ENCODE data around the gene CEBPG.

Gene CEBPG

DNA sequence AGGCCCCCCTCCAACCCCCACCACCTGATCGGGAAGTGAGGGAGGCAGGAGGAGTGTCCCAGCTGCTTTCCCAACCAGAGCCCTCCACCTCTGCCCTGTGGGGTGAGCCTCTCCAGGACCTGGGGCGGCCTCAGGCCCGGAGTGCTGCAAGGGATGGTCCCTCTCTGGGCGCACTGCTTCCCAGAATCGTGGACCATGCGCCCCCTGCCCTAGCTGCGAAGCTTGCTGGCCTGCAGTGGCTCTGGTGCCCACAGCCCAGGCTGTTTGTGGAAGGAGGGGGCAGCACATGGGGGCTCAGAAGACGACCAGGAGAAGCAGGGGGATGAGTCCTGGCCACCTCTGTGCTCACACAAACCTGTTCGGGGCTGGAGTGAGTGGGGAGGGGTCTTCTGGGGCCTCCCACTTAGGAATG is 33.6 kb downstream of the CEBPG start:
- no peak for DNase-seq (ENCODE audit: low spot score)

DNA sequence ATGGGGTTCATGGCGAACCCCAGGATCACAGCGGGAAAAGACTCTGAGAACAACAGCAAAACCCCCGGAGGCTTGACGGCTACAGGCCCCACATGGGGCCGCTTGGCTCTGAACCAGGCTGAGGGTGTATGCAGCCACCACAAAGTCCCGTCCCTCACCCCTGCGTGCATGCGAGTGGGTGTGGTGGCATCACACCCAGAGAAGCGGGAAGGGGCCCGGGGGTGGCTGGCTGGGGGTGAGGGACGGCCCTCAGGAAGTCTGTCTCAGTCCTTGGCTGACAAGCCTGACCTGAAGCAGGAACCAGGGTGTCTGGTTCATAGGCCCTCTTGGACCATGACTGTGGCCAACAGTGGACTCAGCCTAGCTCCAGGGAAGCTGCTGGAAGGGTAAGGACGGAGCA is 34.2 kb downstream of the CEBPG start:
- DNase-seq (ENCODE audit: low spot score) = no peak

DNA sequence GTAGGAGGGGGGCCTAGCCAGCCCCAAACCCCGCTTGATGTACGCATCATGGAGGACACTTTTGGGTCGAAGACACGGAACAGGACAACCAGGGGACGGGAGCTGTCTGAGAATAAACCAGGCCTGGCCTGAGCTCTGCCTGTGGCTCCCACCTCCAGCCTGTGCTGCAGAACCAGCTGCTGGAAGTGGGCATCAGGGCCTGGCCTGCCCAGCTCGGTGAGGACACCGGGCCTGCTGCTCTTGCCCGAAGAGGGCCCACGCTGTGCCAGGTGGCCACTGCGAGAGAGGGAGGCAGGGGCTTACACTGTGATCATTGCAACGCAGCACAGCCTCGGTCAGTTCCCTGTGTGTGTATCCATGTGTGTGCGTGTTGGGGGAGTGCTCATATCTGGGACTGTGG is 34.6 kb downstream of the CEBPG start:
- no peak for DNase-seq (ENCODE audit: low spot score)

DNA sequence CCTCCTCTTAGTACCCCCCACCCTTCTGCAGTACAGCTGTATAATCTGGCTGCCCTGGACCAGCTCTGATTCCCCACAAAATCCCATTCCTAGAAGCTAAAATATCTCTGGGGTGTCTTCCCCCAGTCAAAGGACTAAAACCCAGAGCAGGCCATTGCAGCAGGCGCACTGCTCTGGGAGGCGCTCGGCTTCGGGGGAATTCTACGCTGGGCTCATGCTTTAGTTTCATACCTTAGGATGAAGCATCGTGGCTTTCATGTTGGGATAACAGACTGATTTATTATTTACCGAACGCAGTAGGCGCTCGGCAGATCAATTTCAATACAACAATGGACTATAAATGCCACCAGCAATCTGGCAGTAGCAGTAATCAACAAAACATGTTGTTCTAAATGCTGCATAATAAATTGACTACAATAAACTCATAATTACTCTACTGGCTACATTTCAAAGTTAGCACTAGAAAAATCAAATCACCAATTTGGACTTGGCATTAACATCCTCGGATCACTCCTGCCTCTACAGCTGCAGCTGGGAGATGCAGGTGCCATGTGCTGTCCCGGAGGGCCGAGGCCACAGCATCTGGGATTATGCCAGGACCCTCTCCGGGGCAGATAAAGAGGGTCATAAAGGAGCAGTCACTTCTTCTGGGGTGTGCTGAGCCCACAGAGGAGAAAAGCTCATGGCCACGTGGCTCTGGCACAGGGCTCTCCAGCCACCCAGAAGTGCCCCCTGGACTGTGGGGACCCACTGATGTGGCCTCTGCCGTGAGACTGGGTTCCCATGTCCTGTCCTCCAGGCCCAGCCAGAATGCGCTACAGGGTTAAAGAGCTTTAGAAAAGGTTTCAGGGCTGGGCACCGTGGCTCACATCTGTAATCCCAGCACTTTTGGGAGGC is 35.3 kb downstream of the CEBPG start:
- DNase-seq (ENCODE audit: low spot score) = no peak

DNA sequence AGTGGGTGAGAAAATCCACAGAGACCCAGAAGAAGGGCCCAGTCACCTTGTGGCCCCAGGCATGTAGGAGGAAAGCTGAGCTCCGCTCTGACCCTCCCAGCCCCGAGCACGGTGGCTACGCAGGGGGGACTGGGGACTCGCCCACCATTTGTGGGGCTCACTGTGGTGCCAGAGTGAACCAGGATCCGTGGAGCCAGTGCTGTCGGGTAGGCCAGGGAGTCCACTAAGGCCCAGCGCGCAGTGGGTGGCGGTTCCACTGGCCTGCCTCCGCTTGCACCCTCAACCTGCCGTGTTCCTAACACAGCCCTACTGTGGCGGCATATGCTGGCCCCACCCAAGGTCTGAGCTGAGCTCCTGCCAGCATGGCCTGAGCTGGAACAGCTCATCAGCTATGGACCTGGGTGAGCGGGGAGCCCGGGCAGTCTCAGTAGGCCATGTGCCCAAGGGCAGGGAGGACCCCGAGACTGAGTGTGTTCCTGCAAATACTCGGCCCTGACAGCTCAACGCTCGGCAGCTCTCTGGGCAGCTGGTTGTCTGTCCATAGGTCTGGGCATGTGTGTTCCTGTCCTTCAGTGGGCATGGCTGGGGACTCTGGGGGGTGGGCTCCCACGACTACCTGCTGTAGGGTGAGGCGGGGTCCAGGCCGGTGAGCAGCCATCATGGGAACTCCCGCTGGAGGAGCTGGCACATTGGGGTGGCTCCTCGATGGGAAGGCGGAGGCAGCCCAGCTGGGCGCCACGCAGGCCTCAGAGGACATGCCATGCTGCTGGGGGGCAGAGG is 36.6 kb downstream of the CEBPG start:
- DNase-seq (ENCODE audit: low spot score) = no peak

DNA sequence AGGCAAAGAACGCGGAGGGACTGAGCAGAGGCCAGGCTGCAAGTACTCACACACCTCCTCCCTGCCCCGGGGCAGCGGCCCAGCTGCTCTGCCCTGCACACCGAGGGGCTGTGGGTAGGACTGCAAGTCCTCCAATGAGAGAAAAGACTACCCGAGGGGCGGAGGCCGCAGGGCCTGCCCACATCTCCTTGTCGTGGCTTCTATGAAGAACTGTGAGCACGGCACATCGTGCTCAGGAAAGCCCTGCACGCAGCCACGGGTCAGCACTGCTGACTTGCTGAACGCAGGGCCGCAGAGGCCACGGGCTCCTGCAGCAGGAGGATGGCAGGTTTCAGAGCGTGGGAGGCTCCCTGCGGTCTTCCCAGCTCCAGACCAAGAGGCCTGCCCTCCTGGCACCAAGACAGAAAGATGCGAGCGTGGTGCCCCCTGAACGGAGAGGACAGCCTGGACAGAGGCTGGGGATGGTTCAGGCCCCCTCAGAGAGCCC is 37.4 kb downstream of the CEBPG start:
- peak; percentile 69 for DNase-seq (ENCODE audit: low spot score)

DNA sequence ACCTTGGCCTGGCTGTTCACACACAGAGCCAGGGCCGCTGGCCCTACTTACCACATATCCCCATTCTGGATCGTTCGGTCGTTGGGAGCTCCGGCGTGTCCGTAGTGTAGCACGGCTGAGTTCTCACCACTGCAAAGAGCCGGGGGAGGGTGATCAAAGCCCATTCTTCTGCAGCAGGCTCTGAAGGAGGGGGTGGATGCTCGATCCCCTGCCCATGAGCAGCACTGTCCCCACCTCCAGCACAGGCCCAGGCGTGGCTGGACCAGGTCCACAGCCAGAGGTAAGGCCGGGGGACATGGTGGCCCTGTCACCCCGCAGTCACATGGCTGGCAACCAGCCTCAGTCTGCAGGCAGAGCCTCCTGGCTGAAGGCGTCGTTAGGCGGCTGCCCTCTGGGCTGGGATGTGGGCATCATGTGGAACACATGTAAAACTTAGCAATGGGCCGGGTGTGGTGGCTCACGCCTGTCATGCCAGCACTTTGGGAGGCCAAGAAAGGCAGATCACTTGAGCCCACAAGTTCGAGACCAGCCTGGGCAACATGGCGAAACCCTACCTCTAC is 38.2 kb downstream of the CEBPG start:
- no peak for DNase-seq (ENCODE audit: low spot score)

DNA sequence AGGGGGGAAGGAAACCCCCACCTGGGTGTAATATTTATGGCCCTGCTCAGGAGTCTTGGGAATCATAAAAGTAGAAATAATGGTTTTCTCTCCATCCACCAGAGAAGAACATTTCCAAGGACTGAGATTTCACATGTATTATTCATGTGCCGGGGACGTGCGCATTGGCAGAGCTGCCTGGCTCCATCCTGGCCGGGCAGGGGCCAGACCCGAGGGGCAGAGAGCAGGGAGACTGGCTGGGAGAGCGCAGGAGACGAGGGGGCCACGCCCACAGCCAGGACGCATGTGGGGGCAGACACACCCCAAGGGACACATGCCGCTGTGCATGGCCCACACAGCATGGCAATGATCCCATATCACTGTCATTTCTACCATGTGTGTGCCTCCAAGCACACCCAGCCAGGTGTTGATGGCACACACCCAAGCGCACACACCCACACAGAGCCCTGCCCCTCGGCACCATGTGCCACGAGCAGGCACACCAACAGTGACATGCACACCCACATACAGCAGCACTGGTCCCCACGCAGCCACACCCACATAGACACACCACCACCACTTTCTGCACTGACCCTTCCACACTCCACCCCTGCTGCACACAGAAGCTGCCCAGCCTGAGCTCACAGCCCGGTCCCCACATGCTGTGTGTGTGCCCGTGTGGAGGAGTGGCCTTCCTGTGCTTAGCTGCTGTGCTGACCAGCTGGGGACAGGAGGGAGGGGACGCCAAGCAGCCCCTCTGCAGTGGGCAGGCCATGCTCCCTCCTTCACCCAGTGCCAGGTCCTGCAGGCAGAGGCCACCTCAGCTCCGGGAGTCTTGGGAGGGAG is 39.3 kb downstream of the CEBPG start:
- DNase-seq (ENCODE audit: low spot score) = no peak

DNA sequence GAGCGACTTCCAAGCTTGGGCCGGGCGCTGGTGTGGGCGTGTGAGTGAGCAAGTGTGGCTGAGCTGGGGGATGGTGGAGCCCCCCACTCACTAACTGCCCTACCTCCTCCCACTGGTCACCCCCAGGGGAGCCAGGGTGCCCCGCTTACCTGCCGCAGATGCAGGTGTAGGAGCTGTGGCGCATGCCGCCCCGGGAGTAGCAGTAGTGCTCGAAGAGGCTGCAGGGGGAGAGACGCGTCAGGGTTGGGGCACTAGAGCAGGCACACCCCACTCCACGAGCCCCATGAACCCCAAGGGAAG is 39.9 kb downstream of the CEBPG start:
- no peak for DNase-seq (ENCODE audit: low spot score)

DNA sequence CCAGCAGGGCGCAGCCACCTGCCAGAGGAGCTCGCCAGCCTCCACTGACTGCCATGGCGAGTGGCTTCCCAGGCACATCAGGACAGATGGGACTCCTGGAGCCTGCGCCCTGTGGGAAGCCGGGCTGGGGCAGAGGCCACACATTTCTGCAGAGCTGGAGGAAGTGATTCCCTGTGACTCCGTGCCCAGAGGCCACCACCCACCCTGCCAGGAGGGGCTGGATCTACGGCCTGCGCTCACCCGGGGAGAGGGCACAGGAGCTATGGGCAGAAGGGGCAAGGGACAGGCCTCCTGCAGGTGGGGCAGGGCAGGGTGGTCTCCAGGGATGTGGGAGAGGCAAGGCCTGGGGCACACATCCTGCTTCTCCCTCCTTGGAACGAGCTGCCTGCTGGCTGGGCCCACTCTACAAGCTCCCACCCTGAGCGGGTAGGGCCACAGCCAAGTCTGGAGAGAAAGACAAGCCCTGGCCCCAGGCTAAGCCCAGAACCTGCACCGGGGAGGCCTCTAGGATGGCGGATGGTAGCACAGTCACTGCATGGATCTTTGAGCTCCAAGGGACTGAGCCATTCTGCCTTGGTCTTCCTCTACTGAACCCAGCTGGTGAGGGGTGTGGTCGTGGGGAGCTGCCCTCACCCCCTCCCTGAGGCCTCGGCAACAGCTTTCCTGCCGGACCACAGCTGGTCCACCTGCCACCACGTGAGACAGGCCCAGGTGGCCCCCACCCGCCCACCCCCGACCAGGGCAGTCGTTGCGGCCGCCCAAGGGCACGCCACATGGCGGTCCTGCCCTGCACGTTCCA is 40.6 kb downstream of the CEBPG start:
- DNase-seq (ENCODE audit: low spot score) = no peak

DNA sequence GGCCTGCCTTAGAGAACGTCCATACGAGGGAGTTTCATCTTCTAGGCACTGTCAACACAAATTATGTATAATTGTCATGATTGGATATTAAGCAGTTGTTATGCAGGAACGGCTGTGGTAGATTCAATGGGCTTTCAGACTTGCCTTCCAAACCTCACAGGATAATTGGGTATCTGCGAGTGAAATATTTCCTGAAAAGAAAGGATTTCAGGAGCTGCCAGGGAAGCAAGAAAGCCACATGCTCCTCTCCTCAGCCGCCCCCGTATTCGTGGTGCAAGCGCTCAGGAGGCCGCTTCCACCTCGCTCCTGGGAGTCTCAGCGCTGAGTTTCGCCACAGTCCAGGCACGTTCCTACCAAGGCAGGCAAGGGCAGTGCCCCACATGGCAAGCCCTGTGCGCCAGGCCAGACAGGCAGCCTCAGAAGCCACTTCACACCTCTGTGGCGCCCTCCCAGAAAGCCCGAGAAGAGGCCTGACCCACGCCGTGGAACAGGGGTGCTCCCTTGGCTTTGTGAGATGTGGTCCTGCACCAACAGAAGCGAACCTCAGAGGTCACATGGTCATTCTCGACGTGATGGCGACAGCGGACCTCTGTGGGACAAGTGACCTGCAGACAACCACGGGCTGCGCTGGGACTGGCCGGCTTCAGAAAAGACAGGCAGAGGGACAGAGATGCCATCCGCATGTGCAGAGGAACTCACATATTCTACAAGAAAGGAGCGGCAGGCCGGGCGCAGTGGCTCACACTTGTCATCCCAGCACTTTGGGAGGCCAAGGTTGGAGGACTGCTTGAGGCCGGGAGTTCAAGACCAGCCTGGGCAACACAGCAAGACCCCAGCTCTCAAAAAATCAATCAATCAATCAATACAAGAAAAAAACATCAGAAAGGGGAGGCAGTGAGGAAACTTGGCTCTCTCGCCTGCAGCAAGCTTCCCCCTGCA is 41.4 kb downstream of the CEBPG start:
- DNase-seq (ENCODE audit: low spot score) = no peak

DNA sequence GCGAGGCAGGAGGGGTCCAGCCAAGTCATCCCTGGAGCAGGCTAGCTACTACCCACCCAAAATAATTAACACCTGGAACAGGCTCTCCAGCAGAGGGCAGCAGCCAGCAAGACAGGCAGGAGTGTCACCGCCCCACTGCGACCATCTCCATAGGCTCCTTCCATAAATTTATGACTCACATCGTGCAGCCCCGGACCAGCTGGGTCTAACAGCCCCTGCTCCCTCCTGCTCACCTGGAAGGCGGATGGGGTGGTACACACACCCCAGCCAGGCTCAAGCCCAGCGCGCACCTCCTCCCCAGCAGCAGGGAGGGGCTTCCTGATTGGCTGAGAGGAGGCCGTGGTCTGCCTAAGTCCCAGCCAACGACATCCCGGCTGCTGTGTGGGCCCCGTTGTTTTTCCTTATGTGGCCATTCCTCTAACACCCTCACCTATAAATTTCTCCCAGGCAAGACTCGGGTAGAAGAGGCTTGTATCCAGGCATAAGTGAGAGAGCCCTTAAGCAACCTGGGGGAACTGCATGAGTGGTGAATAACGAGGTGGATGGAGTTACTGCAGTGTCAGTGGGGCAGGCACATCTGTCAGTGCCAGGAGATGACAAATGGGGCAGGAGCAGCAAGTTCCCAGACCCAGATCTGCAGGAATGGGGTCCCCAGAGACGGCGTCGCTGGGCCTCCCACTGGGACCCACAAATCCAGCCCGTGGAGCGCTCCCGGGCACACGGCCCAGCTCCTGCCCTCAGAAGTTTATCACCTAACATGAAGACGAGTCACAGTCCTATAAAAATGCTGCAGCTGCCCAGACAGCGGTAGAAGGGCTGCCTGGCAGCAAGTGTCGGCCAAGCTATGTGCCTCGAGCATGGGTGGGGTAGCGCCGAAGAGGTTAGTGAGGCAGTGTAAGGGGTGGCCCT is 43.1 kb downstream of the CEBPG start:
- DNase-seq (ENCODE audit: low spot score) = peak; percentile 82

DNA sequence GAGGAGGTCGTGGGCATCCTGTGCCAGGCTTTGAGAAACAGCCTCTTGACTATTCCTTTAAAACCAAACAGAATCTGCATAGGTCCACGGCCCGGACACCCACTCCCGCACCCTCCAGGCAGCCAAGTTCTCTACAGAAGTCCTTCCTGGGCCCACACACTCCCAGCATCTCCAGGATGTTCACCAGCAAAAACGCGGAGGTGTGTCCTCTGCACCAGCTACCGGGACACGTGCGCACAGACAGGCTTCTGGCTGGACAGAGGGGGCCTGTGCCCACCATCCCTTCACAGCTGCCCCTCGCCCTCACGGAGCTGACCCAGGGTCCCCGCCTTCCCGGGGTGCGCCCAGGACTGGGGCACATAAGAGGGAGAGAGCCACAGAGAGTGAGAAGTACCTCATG is 44.2 kb downstream of the CEBPG start:
- DNase-seq (ENCODE audit: low spot score) = no peak

DNA sequence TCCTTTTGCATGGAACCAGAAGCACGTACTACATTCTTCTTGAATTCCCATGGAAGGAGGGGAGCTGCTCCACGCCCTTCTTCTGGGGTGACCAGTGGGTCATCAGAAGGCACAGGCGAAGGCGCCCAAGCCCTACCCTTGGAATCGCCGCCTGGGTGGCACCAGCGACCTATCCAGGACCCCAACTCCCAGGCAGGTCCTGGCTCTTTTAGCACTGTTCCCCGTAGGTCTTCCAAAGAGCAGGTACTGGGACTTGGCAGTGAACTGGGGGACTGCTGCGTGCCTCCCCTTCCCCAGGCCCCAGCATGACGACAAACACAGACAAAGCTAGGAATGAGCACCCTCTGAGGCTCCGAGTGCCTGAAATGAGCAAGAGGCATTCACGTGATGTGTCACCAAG is 45.0 kb downstream of the CEBPG start:
- no peak for DNase-seq (ENCODE audit: low spot score)

DNA sequence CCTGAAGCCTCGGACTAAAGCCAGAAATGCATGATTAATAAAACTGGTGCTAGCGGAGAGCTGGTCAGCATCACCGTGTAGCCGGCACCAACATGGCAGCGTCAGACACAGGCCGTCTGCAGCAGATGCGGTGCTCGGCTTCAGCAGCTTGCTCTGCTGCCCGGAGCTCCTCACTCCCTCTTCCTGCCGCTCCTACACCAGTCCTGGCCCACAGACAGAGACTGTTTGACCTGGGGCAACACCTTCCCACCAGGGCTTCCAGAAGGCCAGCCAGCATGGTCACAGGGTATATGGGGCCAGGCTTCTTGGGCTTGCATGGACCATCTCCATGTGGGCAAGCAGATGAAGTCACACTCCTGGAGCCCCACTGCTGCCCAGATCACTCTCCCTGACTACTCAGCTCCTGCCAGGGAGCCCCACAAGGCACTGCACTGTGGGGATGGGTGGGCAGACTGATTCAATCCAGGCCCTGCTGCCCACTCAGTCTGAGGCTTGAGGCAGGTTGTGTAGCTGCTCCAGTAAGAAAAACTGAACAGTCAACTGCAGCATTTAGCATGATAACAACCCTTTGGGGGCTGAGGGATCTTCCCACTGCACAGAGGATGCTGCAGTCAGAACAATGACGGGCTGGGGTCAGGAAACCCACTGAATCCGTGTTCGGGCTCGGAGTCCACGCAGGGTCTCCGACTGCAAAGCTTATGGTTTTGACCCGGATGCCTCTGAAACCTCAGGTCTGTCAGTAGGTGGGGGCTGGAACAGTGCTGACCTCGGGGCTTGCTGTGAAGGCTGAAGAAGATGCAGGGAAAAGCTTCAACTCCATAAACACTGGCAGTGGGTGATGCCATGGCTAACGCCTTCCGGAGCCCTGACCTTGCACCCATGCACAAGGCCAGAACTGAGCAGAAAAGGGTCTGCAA is 45.6 kb downstream of the CEBPG start:
- no peak for DNase-seq (ENCODE audit: low spot score)

DNA sequence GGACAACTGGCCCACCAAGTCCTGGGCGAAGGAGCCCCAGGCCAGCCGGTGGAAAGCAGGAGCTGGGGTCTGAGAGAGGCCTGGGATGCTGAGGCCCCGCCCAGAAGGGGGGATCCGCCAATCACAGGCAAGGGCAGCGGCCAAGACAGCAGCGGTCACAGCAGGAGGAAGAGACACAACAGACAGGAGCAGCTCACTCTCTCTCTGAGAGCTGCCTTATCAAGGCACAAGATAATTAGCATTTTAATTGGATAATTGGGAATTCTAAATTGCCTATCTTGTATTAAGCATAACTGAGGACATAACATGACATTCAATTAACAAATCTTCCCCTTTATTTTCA is 46.2 kb downstream of the CEBPG start:
- DNase-seq (ENCODE audit: low spot score) = peak; percentile 83

DNA sequence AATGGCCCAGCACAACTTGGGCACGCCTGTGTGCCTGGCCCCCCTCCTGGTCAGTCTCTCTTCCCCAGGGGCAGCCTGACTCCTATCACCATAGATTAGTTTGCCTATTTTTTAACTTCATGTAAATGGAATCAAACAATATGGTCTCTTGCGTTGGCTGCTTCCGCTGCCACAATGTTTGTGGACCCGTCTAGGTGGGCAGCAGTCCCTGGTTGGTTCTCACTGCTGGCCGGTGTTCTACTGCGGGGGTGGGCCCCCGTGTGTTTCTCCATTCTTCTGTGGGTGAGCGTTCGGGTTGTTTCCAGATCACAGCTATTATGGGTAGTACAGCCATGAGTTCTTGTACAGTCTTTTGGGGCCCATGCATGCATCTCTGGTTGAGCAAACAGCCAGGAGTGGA is 47.3 kb downstream of the CEBPG start:
- no peak for DNase-seq (ENCODE audit: low spot score)

DNA sequence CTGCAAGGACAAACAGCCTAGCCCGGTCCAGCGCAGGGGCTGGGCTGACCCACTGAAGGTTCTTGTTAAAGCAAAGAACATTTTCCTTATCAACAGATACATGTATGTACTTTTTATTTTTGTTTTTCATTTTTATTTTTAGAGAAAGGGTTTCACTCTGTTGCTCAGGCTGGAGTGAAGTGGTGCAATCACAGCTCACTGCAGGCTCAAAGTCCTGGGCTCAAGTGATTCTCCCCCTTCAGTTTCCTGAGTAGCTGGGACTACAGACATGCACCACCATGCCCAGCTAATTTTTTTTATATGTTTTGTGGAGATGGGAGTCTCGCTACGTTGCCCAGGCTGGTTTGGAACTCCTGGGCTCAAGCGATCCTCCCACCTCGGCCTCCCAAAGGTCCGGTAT is 47.9 kb downstream of the CEBPG start:
- no peak for DNase-seq (ENCODE audit: low spot score)

All from ecto neural progenitor cell (in vitro differentiated cells).